H9 (cell line): Measurements from ENCODE around the gene ZNF831. TPM values are rescaled to one million over a fixed set of nuclear protein-coding genes. Genes with fewer than 3 reads are reported as not detected.

ENCODE experiments used
- DNase-seq: peaks from one replicate; pipeline ENCODE4 v3.0.0-alpha.2; 2017
- H2AFZ ChIP-seq: one replicate; pipeline ENCODE4 v1.6.1; 2013; ENCODE audit warnings: mild to moderate bottlenecking, low read length, control low read depth, moderate library complexity
- H2AK5ac ChIP-seq: 2 replicates; pipeline ENCODE4 v1.6.1; 2013; ENCODE audit warnings: low read length, control low read depth, mixed read lengths; ENCODE audit not compliant: insufficient read length
- H2BK120ac ChIP-seq: one replicate; pipeline ENCODE4 v1.6.1; 2013; ENCODE audit warnings: low read depth, mild to moderate bottlenecking, low read length, control low read depth, inconsistent platforms; ENCODE audit not compliant: poor library complexity, severe bottlenecking
- H2BK12ac ChIP-seq: 2 replicates; pipeline ENCODE4 v1.6.1; 2013; ENCODE audit warnings: low read length, control low read depth, mixed read lengths, low read depth; ENCODE audit not compliant: insufficient read length
- H2BK15ac ChIP-seq: 2 replicates; pipeline ENCODE4 v1.6.1; 2013; ENCODE audit warnings: low read depth, low read length, control low read depth
- H2BK20ac ChIP-seq: one replicate; pipeline ENCODE4 v1.6.1; 2013; ENCODE audit warnings: low read depth, mild to moderate bottlenecking, low read length, control low read depth, inconsistent platforms; ENCODE audit not compliant: poor library complexity, severe bottlenecking
- H2BK5ac ChIP-seq: 2 replicates; pipeline ENCODE4 v1.6.1; 2013; ENCODE audit warnings: low read length, control low read depth, mixed read lengths; ENCODE audit not compliant: insufficient read length
- H3K14ac ChIP-seq: 2 replicates; pipeline ENCODE4 v1.6.1; 2013; ENCODE audit warnings: low read length, control low read depth; ENCODE audit not compliant: insufficient read depth
- H3K18ac ChIP-seq: 2 replicates; pipeline ENCODE4 v1.6.1; 2013; ENCODE audit warnings: low read depth, mild to moderate bottlenecking, mixed read lengths, low read length, control low read depth; ENCODE audit not compliant: insufficient read length
- H3K23ac ChIP-seq: 2 replicates; pipeline ENCODE4 v1.6.1; 2013; ENCODE audit warnings: low read length, control low read depth, mixed read lengths, low read depth; ENCODE audit not compliant: insufficient read length
- H3K23me2 ChIP-seq: 2 replicates; pipeline ENCODE4 v1.6.1; 2013; ENCODE audit warnings: low read depth, mild to moderate bottlenecking, mixed read lengths, low read length, control low read depth; ENCODE audit not compliant: insufficient read length, poor library complexity, severe bottlenecking
- H3K27ac ChIP-seq: 2 replicates; pipeline ENCODE4 v1.5.1; 2013; ENCODE audit warnings: low read length, control low read depth, mixed read lengths, low read depth; ENCODE audit not compliant: insufficient read length
- H3K27me3 ChIP-seq: 2 replicates; pipeline ENCODE4 v1.6.1; 2013; ENCODE audit warnings: low read length, control low read depth, inconsistent platforms; ENCODE audit not compliant: insufficient read depth
- H3K4ac ChIP-seq: 2 replicates; pipeline ENCODE4 v1.6.1; 2013; ENCODE audit warnings: low read depth, mild to moderate bottlenecking, control low read depth, inconsistent platforms, low read length, moderate library complexity
- H3K4me1 ChIP-seq: 2 replicates; pipeline ENCODE4 v1.6.1; 2013; ENCODE audit warnings: low read length, control low read depth, inconsistent platforms; ENCODE audit not compliant: insufficient read depth
- H3K4me2 ChIP-seq: 2 replicates; pipeline ENCODE4 v1.6.1; 2013; ENCODE audit warnings: low read length, control low read depth, mixed read lengths; ENCODE audit not compliant: insufficient read length, insufficient read depth
- H3K56ac ChIP-seq: 2 replicates; pipeline ENCODE4 v1.6.1; 2013; ENCODE audit warnings: low read depth, mild to moderate bottlenecking, mixed read lengths, low read length, control low read depth; ENCODE audit not compliant: insufficient read length
- H3K79me1 ChIP-seq: 2 replicates; pipeline ENCODE4 v1.6.1; 2013; ENCODE audit warnings: low read depth, mild to moderate bottlenecking, moderate library complexity, low read length, control low read depth, inconsistent platforms; ENCODE audit not compliant: insufficient read depth, poor library complexity, severe bottlenecking
- H3K79me2 ChIP-seq: 2 replicates; pipeline ENCODE4 v1.6.1; 2013; ENCODE audit warnings: low read length, control low read depth, inconsistent platforms; ENCODE audit not compliant: insufficient read depth
- H3K9ac ChIP-seq: 2 replicates; pipeline ENCODE4 v1.6.1; 2013; ENCODE audit warnings: low read length, control low read depth, mixed read lengths; ENCODE audit not compliant: insufficient read length; ENCODE audit errors: extremely low read depth
- H3K9me3 ChIP-seq: one replicate; pipeline ENCODE4 v1.6.1; 2013; ENCODE audit warnings: low read depth, low read length, inconsistent platforms; ENCODE audit not compliant: control insufficient read depth
- H3T11ph ChIP-seq: one replicate; pipeline ENCODE4 v1.6.1; 2013; ENCODE audit warnings: mild to moderate bottlenecking, low read length, control low read depth, inconsistent platforms
- H4K20me1 ChIP-seq: one replicate; pipeline ENCODE4 v1.6.1; 2013; ENCODE audit not compliant: control insufficient read depth, insufficient read length, insufficient read depth
- H4K5ac ChIP-seq: 2 replicates; pipeline ENCODE4 v1.6.1; 2013; ENCODE audit warnings: low read depth, mild to moderate bottlenecking, mixed read lengths, low read length, control low read depth; ENCODE audit not compliant: insufficient read length
- H4K8ac ChIP-seq: replicated peaks from 2 replicates; pipeline ENCODE4 v1.6.1; 2013; ENCODE audit warnings: low read length, control low read depth, mixed read lengths, low read depth; ENCODE audit not compliant: insufficient read length
- H4K91ac ChIP-seq: 2 replicates; pipeline ENCODE4 v1.6.1; 2013; ENCODE audit warnings: low read depth, mild to moderate bottlenecking, moderate library complexity, mixed read lengths, low read length, control low read depth; ENCODE audit not compliant: insufficient read length
- H3K27ac Mint-ChIP-seq, 3 experiments: 2 replicates in 2 of 3; 3 replicates in 1 of 3; pipeline ENCODE4 v1.8.0; 2020 to 2021; ENCODE audit warnings: mixed read lengths in 3 of 3, mild to moderate bottlenecking in 1 of 3, moderate library complexity in 1 of 3
- H3K27me3 Mint-ChIP-seq: 2 replicates; pipeline ENCODE4 v1.8.0; 2021; ENCODE audit warnings: low read depth, mild to moderate bottlenecking, moderate library complexity, mixed read lengths
- H3K36me3 Mint-ChIP-seq, 3 experiments: 2 replicates in 2 of 3; 3 replicates in 1 of 3; pipeline ENCODE4 v1.8.0; 2020 to 2021; ENCODE audit warnings: low read depth in 3 of 3, mixed read lengths in 3 of 3; ENCODE audit not compliant: insufficient read depth in 1 of 3
- H3K4me1 Mint-ChIP-seq, 2 experiments: 2 replicates each; pipeline ENCODE4 v1.8.0; 2020; ENCODE audit warnings: mixed read lengths in 2 of 2
- H3K4me3 Mint-ChIP-seq, 2 experiments: 2 replicates in 1 of 2; 3 replicates in 1 of 2; pipeline ENCODE4 v1.8.0; 2020 to 2021; ENCODE audit warnings: mild to moderate bottlenecking in 2 of 2, mixed read lengths in 2 of 2, moderate library complexity in 1 of 2
- H3K9me3 Mint-ChIP-seq, 2 experiments: 2 replicates in 1 of 2; 3 replicates in 1 of 2; pipeline ENCODE4 v1.8.0; 2020; ENCODE audit warnings: mild to moderate bottlenecking in 2 of 2, mixed read lengths in 2 of 2, moderate library complexity in 1 of 2
- CTCF ChIP-seq: fragments of 200-600 bp; sonication (generic); conservative IDR thresholded peaks from 3 replicates; pipeline ENCODE4 v1.8.0; 2021; ENCODE audit warnings: antibody characterized with exemption, mild to moderate bottlenecking
- WGBS: extraction: QIAGEN DNeasy Blood & Tissue Kit; methylation state at CpG from one replicate; pipeline ENCODE4 v1.1.7; 2013; ENCODE audit warnings: missing lambda C conversion rate, low lambda C conversion rate, mixed read lengths; ENCODE audit not compliant: insufficient read length; ENCODE audit errors: extremely low coverage; 5-methylcytosine and 5-hydroxymethylcytosine counted together
- total RNA-seq: library from RNA; stranded (reverse); gene quantifications from 2 replicates; pipeline ENCODE4 v1.2.1, GENCODE V29; 2021

ZNF831 gene
- total RNA-seq, 1 experiment from 2014 or later = not detected

- no peak overlapping the region for H2AFZ ChIP-seq
- no peak overlapping the region for H3K23ac ChIP-seq
- no peak overlapping the region for H3K56ac ChIP-seq
- no peaks in the 10 kb centered on the region for H3K23me2 ChIP-seq
- H2BK20ac ChIP-seq = no peak overlapping the region
- no peak overlapping the region for H2AK5ac ChIP-seq
- no peak overlapping the region for H2BK15ac ChIP-seq
- H4K5ac ChIP-seq = no peak overlapping the region
- H3K36me3 Mint-ChIP-seq = peaks cover 0 to 2% (median 0%) of the 10 kb centered on the region in 3 experiments; a peak in 2 of 7 replicates
- no peaks in the 10 kb centered on the region; a peak in 1 of 5 replicates for H3K9me3 Mint-ChIP-seq
- H3K4me2 ChIP-seq = no peak overlapping the region
- no peak overlapping the region for H2BK12ac ChIP-seq
- H3K4me3 Mint-ChIP-seq = no peak overlapping the region
- WGBS = no CpG with 5 or more reads among the region's 9 CpGs
- no peaks in the 10 kb centered on the region for H4K20me1 ChIP-seq
- H3K27me3 Mint-ChIP-seq = peaks cover 16% of the 10 kb centered on the region
- H3K27ac ChIP-seq = no peak overlapping the region
- H3K14ac ChIP-seq = no peak overlapping the region
- H3K18ac ChIP-seq = no peak overlapping the region
- no peaks in the 10 kb centered on the region for H3K27me3 ChIP-seq
- H3K4me1 Mint-ChIP-seq = no peaks in the 10 kb centered on the region
- H3K4ac ChIP-seq = no peak overlapping the region
- no peak for DNase-seq
- H3K79me1 ChIP-seq = no peaks in the 10 kb centered on the region
- H4K91ac ChIP-seq = no peak overlapping the region
- H4K8ac ChIP-seq = no peak overlapping the region
- no peaks in the 10 kb centered on the region for H3K9me3 ChIP-seq
- H3K9ac ChIP-seq = no peak overlapping the region
- no peak overlapping the region for H2BK120ac ChIP-seq
- no peak overlapping the region for H3K27ac Mint-ChIP-seq
- no peak overlapping the region for H3T11ph ChIP-seq
- TF ChIP-seq CTCF = no peak
- H3K79me2 ChIP-seq = no peaks in the 10 kb centered on the region
- H2BK5ac ChIP-seq = no peak overlapping the region
- no peaks in the 10 kb centered on the region for H3K4me1 ChIP-seq
Observed at GRCh38 chr20:59148701-59149493, 14.7 kb upstream of the ZNF831 start.
